Naive thymus-derived CD4-positive, alpha-beta T cell (primary cell): ENCODE data around the gene SH3RF3. TPM values are rescaled to one million over a fixed set of nuclear protein-coding genes. Genes with fewer than 3 reads are reported as not detected.

ENCODE experiments used
- ATAC-seq: fragments of 150-1000 bp; cut with Tn5 transposase; 2 replicates; pipeline ENCODE4 v1.10.0; 2021; ENCODE audit warnings: mild to moderate bottlenecking, moderate library complexity
- CTCF ChIA-PET: fragments of 350-600 bp; sonication (Branson Sonifier 250); formaldehyde crosslinking; loops from one replicate; lab custom pipeline; 2021; ENCODE audit warnings: antibody characterized with exemption; lab: Charles Lee
- POLR2A ChIA-PET: fragments of 350-600 bp; sonication (Branson Sonifier 250); formaldehyde crosslinking; loops from one replicate; lab custom pipeline; 2021; ENCODE audit warnings: antibody characterized with exemption, inconsistent platforms; lab: Charles Lee
- DNase-seq, 9 donors: peaks; one replicate each; pipeline versions ENCODE4 v3.0.0 to v3.0.0-alpha.2; 2020 to 2022; ENCODE audit warnings: mixed read lengths in 1 of 9
- H3K27ac ChIP-seq: one replicate; pipeline ENCODE4 v1.7.0; 2013; ENCODE audit warnings: mild to moderate bottlenecking, low read depth, low read length, moderate library complexity
- H3K27me3 ChIP-seq, 2 donors: one replicate each; pipeline ENCODE4 v1.7.0; 2013; ENCODE audit warnings: low read length in 2 of 2, mild to moderate bottlenecking in 2 of 2, moderate library complexity in 2 of 2; ENCODE audit not compliant: control insufficient read depth in 2 of 2, insufficient read depth in 2 of 2
- H3K36me3 ChIP-seq, 3 experiments: 1 replicate in 2 of 3; 2 replicates in 1 of 3; pipeline ENCODE4 v1.7.0; 2013; ENCODE audit warnings: low read length in 3 of 3, mild to moderate bottlenecking in 3 of 3, moderate library complexity in 1 of 3; ENCODE audit not compliant: insufficient read depth in 3 of 3, control insufficient read depth in 2 of 3
- H3K4me1 ChIP-seq, 2 donors: one replicate each; pipeline ENCODE4 v1.7.0; 2013; ENCODE audit warnings: low read length in 2 of 2, mild to moderate bottlenecking in 2 of 2, moderate library complexity in 1 of 2; ENCODE audit not compliant: control insufficient read depth in 2 of 2, insufficient read depth in 2 of 2
- H3K4me3 ChIP-seq: 2 replicates; pipeline ENCODE4 v1.7.0; 2013; ENCODE audit warnings: mild to moderate bottlenecking, low read length
- H3K9me3 ChIP-seq, 3 experiments: 1 replicate in 2 of 3; 2 replicates in 1 of 3; pipeline ENCODE4 v1.7.0; 2013; ENCODE audit warnings: low read length in 3 of 3; ENCODE audit not compliant: control insufficient read depth in 2 of 3
- H3K27ac Mint-ChIP-seq, 9 donors: one replicate each; pipeline ENCODE4 v1.8.0; 2020 to 2022; ENCODE audit warnings: mixed read lengths in 9 of 9, mild to moderate bottlenecking in 8 of 9, moderate library complexity in 5 of 9, inconsistent platforms in 2 of 9
- H3K27me3 Mint-ChIP-seq, 5 donors: one replicate each; pipeline ENCODE4 v1.8.0; 2021 to 2022; ENCODE audit warnings: mixed read lengths in 5 of 5, mild to moderate bottlenecking in 1 of 5
- H3K36me3 Mint-ChIP-seq, 5 donors: one replicate each; pipeline ENCODE4 v1.8.0; 2020 to 2022; ENCODE audit warnings: mixed read lengths in 5 of 5, mild to moderate bottlenecking in 3 of 5, inconsistent platforms in 1 of 5
- H3K4me1 Mint-ChIP-seq, 7 donors: one replicate each; pipeline ENCODE4 v1.8.0; 2020 to 2022; ENCODE audit warnings: mixed read lengths in 7 of 7, mild to moderate bottlenecking in 3 of 7, inconsistent platforms in 1 of 7
- H3K4me3 Mint-ChIP-seq, 10 donors: one replicate each; pipeline ENCODE4 v1.8.0; 2020 to 2022; ENCODE audit warnings: mild to moderate bottlenecking in 10 of 10, mixed read lengths in 10 of 10, moderate library complexity in 6 of 10, inconsistent platforms in 2 of 10
- H3K9me3 Mint-ChIP-seq, 11 donors: one replicate each; pipeline ENCODE4 v1.8.0; 2020 to 2022; ENCODE audit warnings: mixed read lengths in 11 of 11, mild to moderate bottlenecking in 4 of 11, inconsistent platforms in 1 of 11, moderate library complexity in 1 of 11
- intact Hi-C, 2 donors: fragments of 100-400 bp; cut with micrococcal nuclease; formaldehyde crosslinking; loops; one replicate each; pipeline ENCODE4 v1.15.1; 2023
- polyA plus RNA-seq, 2 donors: library from polyadenylated mRNA; unstranded; fragments of 300-500 nt; fragmentation: Illumina TruSeq; gene quantifications; one replicate each; pipeline ENCODE4 v1.2.3, GENCODE V29; 2021
- total RNA-seq, 6 experiments: library from RNA in 5 of 6; stranded (reverse) in 5 of 6; gene quantifications; 1 replicate in 5 of 6; 2 replicates in 1 of 6; pipeline ENCODE4 v1.2.3 and lab custom pipeline; 2021 to 2026

Gene SH3RF3
- total and polyA plus RNA-seq, 7 experiments from 2014 or later: 0.19 to 11.5 (median 4.8) TPM

GRCh38 chr2:109332880-109333279 lies 203.9 kb downstream of the SH3RF3 start:
- Mint-ChIP-seq H3K4me3 (peak overlapping the region in 7 of 10 donors; percentile 15 to 90 (median 83)), H3K4me1 (peaks cover 26 to 71% (median 57%) of the 10 kb centered on the region in 7 donors), H3K36me3 (no peaks in the 10 kb centered on the region), H3K27ac (peak overlapping the region in 2 of 9 donors; percentile 57 to 89), H3K9me3 (peaks cover 0 to 2% (median 0%) of the 10 kb centered on the region in 11 donors), H3K27me3 (peaks cover 0 to 34% (median 0%) of the 10 kb centered on the region in 5 donors)
- no peak for ATAC-seq
- Histone ChIP-seq H3K27me3 (no peaks in the 10 kb centered on the region), H3K9me3 (no peaks in the 10 kb centered on the region), H3K36me3 (no peaks in the 10 kb centered on the region), H3K27ac (no peak overlapping the region), H3K4me3 (no peak overlapping the region), H3K4me1 (peaks cover 12 to 21% of the 10 kb centered on the region in 2 donors)
- intact Hi-C loops: loop anchor here in 1 of 2 donors (1.0 kb wide), 1 partner anchor 16 kb away; no protein-coding TSS in a partner anchor
- CTCF ChIA-PET: interaction anchor here (1.3 kb wide), 1 partner anchor 16 kb away, joined by 6 read pairs; no protein-coding TSS in a partner anchor
- DNase-seq: no peak
- POLR2A ChIA-PET: interaction anchor here (0.6 to 1.2 kb wide), 4 partner anchors 9 to 295 kb away, joined by 3 to 7 read pairs (median 3); no protein-coding TSS in a partner anchor

- Histone ChIP-seq H3K27me3 (no peaks in the 10 kb centered on the region), H3K4me3 (no peak overlapping the region), H3K4me1 (peaks cover 12 to 21% of the 10 kb centered on the region in 2 donors), H3K27ac (no peak overlapping the region), H3K36me3 (no peaks in the 10 kb centered on the region), H3K9me3 (no peaks in the 10 kb centered on the region)
- H3K4me3 Mint-ChIP-seq: peak overlapping the region in 1 of 10 donors; percentile 90
- ATAC-seq: no peak
- intact Hi-C loops: loop anchor here in 1 of 2 donors (2.0 kb wide), 1 partner anchor 15 kb away; no protein-coding TSS in a partner anchor
- peaks cover 25 to 74% (median 57%) of the 10 kb centered on the region in 7 donors for H3K4me1 Mint-ChIP-seq
- H3K36me3 Mint-ChIP-seq: no peaks in the 10 kb centered on the region
- H3K9me3 Mint-ChIP-seq: no peaks in the 10 kb centered on the region
- CTCF ChIA-PET: no interaction called here
- peaks cover 0 to 31% (median 0%) of the 10 kb centered on the region in 5 donors for H3K27me3 Mint-ChIP-seq
- DNase-seq: no peak
- POLR2A ChIA-PET: interaction anchor here (0.6 kb wide), 3 partner anchors 13 to 201 kb away, joined by 3 to 6 read pairs (median 3); no protein-coding TSS in a partner anchor
- peak overlapping the region in 1 of 9 donors; percentile 57 for H3K27ac Mint-ChIP-seq
Observed at GRCh38 chr2:109333414-109334210, 204.6 kb downstream of the SH3RF3 start.

- H3K9me3 ChIP-seq: no peaks in the 10 kb centered on the region
- H3K4me3 ChIP-seq: no peak overlapping the region
- POLR2A ChIA-PET: interaction anchor here (1.5 kb wide), 1 partner anchor 13 kb away, joined by 3 read pairs; no protein-coding TSS in a partner anchor
- H3K27me3 Mint-ChIP-seq: peaks cover 0 to 26% (median 0%) of the 10 kb centered on the region in 5 donors
- H3K36me3 Mint-ChIP-seq: no peaks in the 10 kb centered on the region
- peaks cover 12 to 21% of the 10 kb centered on the region in 2 donors for H3K4me1 ChIP-seq
- H3K4me3 Mint-ChIP-seq: peak overlapping the region; percentile 16 to 82 (median 66)
- no peaks in the 10 kb centered on the region for H3K36me3 ChIP-seq
- CTCF ChIA-PET: interaction anchor here (1.0 kb wide), 1 partner anchor 11 kb away, joined by 3 read pairs; no protein-coding TSS in a partner anchor
- no peak overlapping the region for H3K27ac ChIP-seq
- ATAC-seq (no peak), DNase-seq (peak in 3 of 9 donors; percentile 19 to 39 (median 23))
- H3K27me3 ChIP-seq: no peaks in the 10 kb centered on the region
- H3K4me1 Mint-ChIP-seq: peaks cover 21 to 68% (median 52%) of the 10 kb centered on the region in 7 donors
- no peaks in the 10 kb centered on the region for H3K9me3 Mint-ChIP-seq
- intact Hi-C loops: loop anchor here in 1 of 2 donors (2.0 kb wide), 1 partner anchor 13 kb away; no protein-coding TSS in a partner anchor
- H3K27ac Mint-ChIP-seq: peak overlapping the region in 3 of 9 donors; percentile 6 to 75 (median 22)
Observed at GRCh38 chr2:109335631-109336176, 206.7 kb downstream of the SH3RF3 start.

GRCh38 chr2:109336296-109336695 lies 207.3 kb downstream of the SH3RF3 start:
- H3K4me3 ChIP-seq: no peak overlapping the region
- H3K9me3 ChIP-seq: no peaks in the 10 kb centered on the region
- POLR2A ChIA-PET: interaction anchor here (1.5 kb wide), 1 partner anchor 12 kb away, joined by 3 read pairs; no protein-coding TSS in a partner anchor
- no peaks in the 10 kb centered on the region for H3K27me3 ChIP-seq
- no peak overlapping the region for H3K27ac ChIP-seq
- Mint-ChIP-seq H3K27ac (no peak overlapping the region), H3K27me3 (peaks cover 0 to 22% (median 0%) of the 10 kb centered on the region in 5 donors), H3K9me3 (no peaks in the 10 kb centered on the region), H3K36me3 (no peaks in the 10 kb centered on the region), H3K4me3 (peak overlapping the region in 5 of 10 donors; percentile 16 to 74 (median 64)), H3K4me1 (peaks cover 21 to 68% (median 57%) of the 10 kb centered on the region in 7 donors)
- no peak for DNase-seq
- H3K36me3 ChIP-seq: no peaks in the 10 kb centered on the region
- ATAC-seq: no peak
- CTCF ChIA-PET: interaction anchor here (1.0 kb wide), 1 partner anchor 10 kb away, joined by 3 read pairs; no protein-coding TSS in a partner anchor
- intact Hi-C loops: no loop called here
- peaks cover 12 to 21% of the 10 kb centered on the region in 2 donors for H3K4me1 ChIP-seq

GRCh38 chr2:109337221-109337620 lies 208.2 kb downstream of the SH3RF3 start:
- intact Hi-C loops: no loop called here
- ATAC-seq: no peak
- H3K27me3 Mint-ChIP-seq: peaks cover 0 to 19% (median 0%) of the 10 kb centered on the region in 5 donors
- H3K4me3 Mint-ChIP-seq: no peak overlapping the region
- H3K4me3 ChIP-seq: no peak overlapping the region
- H3K27me3 ChIP-seq: no peaks in the 10 kb centered on the region
- POLR2A ChIA-PET: no interaction called here
- H3K27ac Mint-ChIP-seq: no peak overlapping the region
- CTCF ChIA-PET: interaction anchor here (2.2 kb wide), 1 partner anchor 11 kb away, joined by 9 read pairs; no protein-coding TSS in a partner anchor
- peaks cover 16 to 62% (median 52%) of the 10 kb centered on the region in 7 donors for H3K4me1 Mint-ChIP-seq
- no peak for DNase-seq
- no peak overlapping the region for H3K27ac ChIP-seq
- no peaks in the 10 kb centered on the region for H3K9me3 Mint-ChIP-seq
- H3K4me1 ChIP-seq: peaks cover 12 to 21% of the 10 kb centered on the region in 2 donors
- H3K36me3 Mint-ChIP-seq: no peaks in the 10 kb centered on the region
- H3K9me3 ChIP-seq: no peaks in the 10 kb centered on the region
- H3K36me3 ChIP-seq: no peaks in the 10 kb centered on the region

GRCh38 chr2:109339519-109339966 lies 210.5 kb downstream of the SH3RF3 start:
- peak in 1 of 9 donors; percentile 7 for DNase-seq
- no peak for ATAC-seq
- H3K27ac ChIP-seq: no peak overlapping the region
- no peak overlapping the region for H3K4me3 ChIP-seq
- ChIA-PET CTCF (no interaction called here), POLR2A (interaction anchor here (1.0 to 1.2 kb wide), 2 partner anchors 17 to 166 kb away, joined by 3 read pairs; no protein-coding TSS in a partner anchor)
- no peak overlapping the region for H3K27ac Mint-ChIP-seq
- intact Hi-C loops: no loop called here
- no peaks in the 10 kb centered on the region for H3K27me3 ChIP-seq
- H3K27me3 Mint-ChIP-seq: peaks cover 0 to 22% (median 0%) of the 10 kb centered on the region in 5 donors
- no peaks in the 10 kb centered on the region for H3K9me3 ChIP-seq
- H3K36me3 Mint-ChIP-seq: no peaks in the 10 kb centered on the region
- no peaks in the 10 kb centered on the region for H3K9me3 Mint-ChIP-seq
- no peaks in the 10 kb centered on the region for H3K36me3 ChIP-seq
- H3K4me1 Mint-ChIP-seq: peaks cover 13 to 60% (median 46%) of the 10 kb centered on the region in 7 donors
- no peak overlapping the region for H3K4me3 Mint-ChIP-seq
- H3K4me1 ChIP-seq: peaks cover 12 to 15% of the 10 kb centered on the region in 2 donors
